ENCODE results near the gene OSBPL3. TPM values are rescaled to one million over a fixed set of nuclear protein-coding genes. Genes with fewer than 3 reads are reported as not detected.

OSBPL3 gene
- total RNA-seq, 1 experiment from 2014 or later: 36.8 TPM

DNA sequence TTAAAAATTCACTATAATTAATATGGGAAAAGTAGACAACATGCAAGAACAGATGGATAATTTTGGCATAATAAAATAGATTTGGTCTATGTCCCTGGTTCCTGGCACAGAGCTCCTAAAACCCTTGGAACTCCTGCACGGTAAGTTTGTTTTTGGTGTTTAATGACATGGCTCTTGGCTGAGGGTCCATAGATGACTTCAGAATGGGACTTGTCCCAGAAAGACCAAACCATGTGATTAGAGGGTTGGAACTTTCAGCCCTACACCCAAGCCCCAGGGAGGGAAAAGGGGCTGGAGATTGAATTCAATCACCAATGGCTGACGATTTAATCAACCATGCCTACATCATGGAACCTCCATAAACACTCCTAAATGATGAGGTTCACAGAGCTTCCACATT is 210.1 kb downstream of the OSBPL3 start:
- CTCF ChIA-PET: no interaction called here
- TF ChIP-seq EZH2 (IDR thresholded peaks at IDR 0.05) (no peak), SP1 (IDR thresholded peaks at IDR 0.05; ENCODE audit: low read depth) (no peak), CBX3 (IDR thresholded peaks at IDR 0.05; ENCODE audit: low read depth) (no peak), SIN3A (IDR thresholded peaks at IDR 0.05; ENCODE audit: low read depth) (no peak), FOSL1 (IDR thresholded peaks at IDR 0.05; ENCODE audit: low read depth) (no peak), ZFX (IDR thresholded peaks at IDR 0.05) (no peak)
- TF ChIP-seq, protein P1, sequence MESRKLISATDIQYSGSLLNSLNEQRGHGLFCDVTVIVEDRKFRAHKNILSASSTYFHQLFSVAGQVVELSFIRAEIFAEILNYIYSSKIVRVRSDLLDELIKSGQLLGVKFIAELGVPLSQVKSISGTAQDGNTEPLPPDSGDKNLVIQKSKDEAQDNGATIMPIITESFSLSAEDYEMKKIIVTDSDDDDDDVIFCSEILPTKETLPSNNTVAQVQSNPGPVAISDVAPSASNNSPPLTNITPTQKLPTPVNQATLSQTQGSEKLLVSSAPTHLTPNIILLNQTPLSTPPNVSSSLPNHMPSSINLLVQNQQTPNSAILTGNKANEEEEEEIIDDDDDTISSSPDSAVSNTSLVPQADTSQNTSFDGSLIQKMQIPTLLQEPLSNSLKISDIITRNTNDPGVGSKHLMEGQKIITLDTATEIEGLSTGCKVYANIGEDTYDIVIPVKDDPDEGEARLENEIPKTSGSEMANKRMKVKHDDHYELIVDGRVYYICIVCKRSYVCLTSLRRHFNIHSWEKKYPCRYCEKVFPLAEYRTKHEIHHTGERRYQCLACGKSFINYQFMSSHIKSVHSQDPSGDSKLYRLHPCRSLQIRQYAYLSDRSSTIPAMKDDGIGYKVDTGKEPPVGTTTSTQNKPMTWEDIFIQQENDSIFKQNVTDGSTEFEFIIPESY (IDR thresholded peaks at IDR 0.05; ENCODE audit: extremely low read depth, insufficient replicate concordance, low read length): no peak
- TF ChIP-seq, protein P2, sequence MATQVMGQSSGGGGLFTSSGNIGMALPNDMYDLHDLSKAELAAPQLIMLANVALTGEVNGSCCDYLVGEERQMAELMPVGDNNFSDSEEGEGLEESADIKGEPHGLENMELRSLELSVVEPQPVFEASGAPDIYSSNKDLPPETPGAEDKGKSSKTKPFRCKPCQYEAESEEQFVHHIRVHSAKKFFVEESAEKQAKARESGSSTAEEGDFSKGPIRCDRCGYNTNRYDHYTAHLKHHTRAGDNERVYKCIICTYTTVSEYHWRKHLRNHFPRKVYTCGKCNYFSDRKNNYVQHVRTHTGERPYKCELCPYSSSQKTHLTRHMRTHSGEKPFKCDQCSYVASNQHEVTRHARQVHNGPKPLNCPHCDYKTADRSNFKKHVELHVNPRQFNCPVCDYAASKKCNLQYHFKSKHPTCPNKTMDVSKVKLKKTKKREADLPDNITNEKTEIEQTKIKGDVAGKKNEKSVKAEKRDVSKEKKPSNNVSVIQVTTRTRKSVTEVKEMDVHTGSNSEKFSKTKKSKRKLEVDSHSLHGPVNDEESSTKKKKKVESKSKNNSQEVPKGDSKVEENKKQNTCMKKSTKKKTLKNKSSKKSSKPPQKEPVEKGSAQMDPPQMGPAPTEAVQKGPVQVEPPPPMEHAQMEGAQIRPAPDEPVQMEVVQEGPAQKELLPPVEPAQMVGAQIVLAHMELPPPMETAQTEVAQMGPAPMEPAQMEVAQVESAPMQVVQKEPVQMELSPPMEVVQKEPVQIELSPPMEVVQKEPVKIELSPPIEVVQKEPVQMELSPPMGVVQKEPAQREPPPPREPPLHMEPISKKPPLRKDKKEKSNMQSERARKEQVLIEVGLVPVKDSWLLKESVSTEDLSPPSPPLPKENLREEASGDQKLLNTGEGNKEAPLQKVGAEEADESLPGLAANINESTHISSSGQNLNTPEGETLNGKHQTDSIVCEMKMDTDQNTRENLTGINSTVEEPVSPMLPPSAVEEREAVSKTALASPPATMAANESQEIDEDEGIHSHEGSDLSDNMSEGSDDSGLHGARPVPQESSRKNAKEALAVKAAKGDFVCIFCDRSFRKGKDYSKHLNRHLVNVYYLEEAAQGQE (IDR thresholded peaks at IDR 0.05; ENCODE audit: low read depth): no peak
- Histone ChIP-seq H3K9ac (ENCODE audit: low read length) (no peak overlapping the region), H3K4me2 (ENCODE audit: low read length) (no peak overlapping the region), H2AFZ (ENCODE audit: low read depth, low read length, poor library complexity, severe bottlenecking) (no peak overlapping the region), H4K20me1 (ENCODE audit: insufficient read depth) (no peaks in the 10 kb centered on the region), H3K4me1 (ENCODE audit: control insufficient read depth in 1 of 2, insufficient read depth in 2 of 2, low read length in 2 of 2) (peaks cover 4 to 5% of the 10 kb centered on the region in 2 experiments; a peak in 3 of 4 replicates), H3K9me2 (ENCODE audit: insufficient read depth) (no peaks in the 10 kb centered on the region), H3K27me3 (ENCODE audit: insufficient read depth, low read length) (no peaks in the 10 kb centered on the region), H3K27ac (ENCODE audit: low read depth, low read length) (no peak overlapping the region), H3K79me2 (ENCODE audit: insufficient read depth, low read length) (no peaks in the 10 kb centered on the region), H3K36me3 (ENCODE audit: control insufficient read depth in 1 of 2, insufficient read depth in 2 of 2, low read length in 2 of 2) (no peaks in the 10 kb centered on the region), H3K4me3 (replicated peaks in 1 of 2; ENCODE audit: low read depth in 1 of 2, low read length in 2 of 2) (no peak overlapping the region), H3K9me3 (ENCODE audit: control insufficient read depth in 1 of 2, insufficient read depth in 1 of 2, low read depth in 1 of 2, low read length in 2 of 2) (no peaks in the 10 kb centered on the region)
- no peak for DNase-seq (ENCODE audit: low read depth, low spot score)
- no peak for ATAC-seq
- intact Hi-C loops (cut with micrococcal nuclease): no loop called here
- BruUV-seq (replicated peaks): no TSS peak
- RAD21 ChIA-PET (ENCODE audit: low non-redundant PET in 1 of 2, low total read pairs in 2 of 2, uncharacterized antibody in 2 of 2, unreplicated experiment in 2 of 2): no interaction called here
- POLR2A ChIA-PET: no interaction called here

Data from HCT116 (cell line).